Large intestine (tissue), 3 donors: Measurements from ENCODE around the gene HOXC12. TPM values are rescaled to one million over a fixed set of nuclear protein-coding genes. Genes with fewer than 3 reads are reported as not detected.
A peak's percentile ranks its signal among the peaks of the same experiment; 100 is the strongest.

Source experiments
- DNase-seq, 2 donors: peaks; one replicate each; pipeline versions ENCODE4 v3.0.0 to v3.0.0-alpha.2; 2013
- H3K27ac ChIP-seq: one replicate; pipeline ENCODE4 v1.5.1; 2013; ENCODE audit warnings: low read length
- H3K27me3 ChIP-seq: 2 replicates; pipeline ENCODE4 v1.6.1; 2013; ENCODE audit warnings: low read length; ENCODE audit not compliant: control insufficient read depth, insufficient read depth
- H3K36me3 ChIP-seq: 2 replicates; pipeline ENCODE4 v1.6.1; 2013; ENCODE audit warnings: low read length; ENCODE audit not compliant: control insufficient read depth, insufficient read depth
- H3K4me1 ChIP-seq: one replicate; pipeline ENCODE4 v1.6.1; 2013; ENCODE audit warnings: low read length; ENCODE audit not compliant: control insufficient read depth, insufficient read depth
- H3K4me3 ChIP-seq: one replicate; pipeline ENCODE4 v1.5.1; 2013; ENCODE audit warnings: low read length
- H3K9me3 ChIP-seq: one replicate; pipeline ENCODE4 v1.6.1; 2013; ENCODE audit warnings: mild to moderate bottlenecking, low read depth, low read length, moderate library complexity; ENCODE audit not compliant: control insufficient read depth
- WGBS: methylation state at CpG from one replicate; pipeline ENCODE4 v1.1.5; 2013; ENCODE audit warnings: low lambda C conversion rate; ENCODE audit not compliant: insufficient coverage; 5-methylcytosine and 5-hydroxymethylcytosine counted together
- polyA plus RNA-seq: library from polyadenylated mRNA; unstranded; fragments of 120-200 nt; gene quantifications from one replicate; pipeline ENCODE4 v1.2.1, GENCODE V29; 2013

The HOXC12 gene
- polyA plus RNA-seq, 1 donor = not detected

- peaks cover 25% of the 10 kb centered on the region for H3K9me3 ChIP-seq
- H3K4me1 ChIP-seq = peaks cover 16% of the 10 kb centered on the region
- no peaks in the 10 kb centered on the region for H3K36me3 ChIP-seq
- H3K27ac ChIP-seq = no peak within 1 kb of the TSS
- no CpG with 5 or more reads among the region's 87 CpGs for WGBS
- DNase-seq = no peak
- H3K4me3 ChIP-seq = peak within 1 kb of the TSS; percentile 45
- peaks cover 100% of the 10 kb centered on the region for H3K27me3 ChIP-seq
These were observed 45.7 kb downstream of the HOXC12 start, which contains the start of gene HOXC9 for GRCh38 chr12:54000116-54001114. HOXC9 (plus strand) TSS chr12:54000161; CDS start chr12:54000189, 28 bp downstream.

DNA sequence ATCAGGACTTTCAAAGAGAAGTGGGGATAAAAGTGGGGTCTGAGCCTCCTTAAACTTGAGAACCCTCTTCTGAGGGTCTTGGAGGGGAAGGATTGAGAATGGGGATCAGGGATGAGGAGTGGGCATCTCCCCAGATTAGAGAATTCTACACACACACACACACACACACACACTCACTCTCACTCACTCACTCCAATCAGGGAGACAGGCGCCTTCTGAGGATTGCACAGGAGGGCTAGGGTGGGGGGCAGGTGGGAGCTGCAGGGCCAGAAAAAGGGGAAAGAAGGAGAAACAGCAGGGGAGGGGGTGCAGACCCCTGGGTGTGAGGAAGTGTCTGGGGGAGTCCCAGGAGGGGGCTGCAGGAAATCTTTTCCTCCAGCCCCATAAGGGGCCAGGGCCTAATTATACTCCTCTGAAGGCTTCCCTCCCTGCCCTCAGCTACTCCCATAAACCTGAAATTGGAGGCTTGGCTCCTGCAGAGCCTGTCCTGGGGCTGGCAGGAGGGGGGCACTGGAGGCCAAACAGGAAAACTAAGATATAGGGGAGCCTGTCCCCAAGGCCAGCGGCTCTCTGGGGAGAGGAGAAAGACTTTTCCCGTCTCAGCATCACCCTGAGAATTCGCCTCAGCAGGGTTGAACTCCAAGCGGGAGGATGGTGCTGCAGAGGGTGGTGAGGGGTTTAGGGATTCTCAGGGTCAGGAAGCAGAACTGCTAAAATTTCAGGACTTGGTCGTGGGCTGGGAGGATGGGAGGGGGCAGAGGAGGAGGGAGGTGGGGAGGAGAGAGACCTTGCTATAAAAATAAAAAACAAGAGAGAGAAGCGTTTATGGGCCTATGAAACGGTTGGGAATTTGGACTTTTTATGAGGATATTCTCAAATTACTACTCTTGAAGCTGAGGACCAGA lies 46.8 kb downstream of the HOXC12 start:
- no peak for DNase-seq
- Histone ChIP-seq H3K36me3 (no peaks in the 10 kb centered on the region), H3K4me1 (peaks cover 17% of the 10 kb centered on the region), H3K27ac (no peak overlapping the region), H3K27me3 (peaks cover 97% of the 10 kb centered on the region), H3K9me3 (peaks cover 19% of the 10 kb centered on the region), H3K4me3 (no peak overlapping the region)
- no CpG with 5 or more reads among the region's 8 CpGs for WGBS

DNA sequence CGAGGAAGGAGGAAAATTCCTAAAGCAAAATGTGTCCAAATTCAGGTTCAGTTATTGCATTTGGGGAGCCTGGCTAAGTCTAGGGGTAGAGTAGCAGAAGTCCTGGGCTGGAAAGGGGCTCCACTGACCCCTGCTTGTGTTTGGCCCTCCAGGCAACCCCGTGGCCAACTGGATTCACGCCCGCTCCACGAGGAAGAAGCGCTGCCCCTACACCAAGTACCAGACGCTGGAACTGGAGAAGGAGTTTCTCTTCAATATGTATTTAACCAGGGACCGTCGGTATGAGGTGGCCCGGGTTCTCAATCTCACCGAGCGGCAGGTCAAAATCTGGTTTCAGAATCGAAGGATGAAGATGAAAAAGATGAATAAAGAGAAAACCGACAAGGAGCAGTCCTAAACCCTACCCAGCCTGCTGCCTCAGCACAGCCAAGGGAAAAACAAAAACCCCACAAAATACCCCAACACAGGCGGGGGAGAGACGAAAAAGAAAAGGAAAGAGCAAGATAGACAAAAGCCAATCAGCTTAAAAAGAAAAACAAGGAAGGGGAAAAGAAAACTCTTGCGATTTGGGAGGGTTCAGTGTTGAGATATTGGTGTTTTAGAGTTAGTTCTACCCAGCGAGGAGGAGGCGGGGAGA lies 47.7 kb downstream of the HOXC12 start:
- H3K27me3 ChIP-seq = peaks cover 97% of the 10 kb centered on the region
- peaks cover 26% of the 10 kb centered on the region for H3K4me1 ChIP-seq
- no peak overlapping the region for H3K4me3 ChIP-seq
- H3K36me3 ChIP-seq = no peaks in the 10 kb centered on the region
- peaks cover 14% of the 10 kb centered on the region for H3K9me3 ChIP-seq
- H3K27ac ChIP-seq = no peak overlapping the region
- 44% methylated on average over 4 of the region's 19 CpGs for whole genome bisulfite sequencing
- DNase-seq = no peak

DNA sequence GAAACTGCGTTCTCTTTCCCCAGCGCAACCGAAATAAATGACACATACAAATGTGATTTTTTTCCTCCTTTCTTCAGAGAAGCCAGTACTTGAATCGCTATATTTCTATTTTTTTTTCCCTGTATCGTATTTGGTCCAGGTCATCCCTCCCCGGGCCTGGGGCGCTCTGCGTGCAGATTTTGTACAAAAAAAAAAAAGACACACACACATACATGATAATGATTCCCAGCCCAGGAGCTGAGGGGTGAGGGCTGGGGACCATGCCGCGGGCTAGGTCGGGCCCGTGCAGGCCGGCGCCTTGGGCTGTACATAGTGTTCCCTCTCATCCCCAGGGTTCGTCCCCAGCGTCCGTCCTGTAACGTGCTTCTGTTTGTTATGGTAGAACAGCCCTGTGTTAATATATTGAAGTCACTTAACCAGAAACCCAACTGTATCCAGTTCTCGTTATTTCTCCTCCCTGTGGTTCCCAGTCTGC lies 48.2 kb downstream of the HOXC12 start:
- Histone ChIP-seq H3K9me3 (peaks cover 10% of the 10 kb centered on the region), H3K36me3 (no peaks in the 10 kb centered on the region), H3K4me3 (no peak overlapping the region), H3K27ac (no peak overlapping the region), H3K4me1 (peaks cover 30% of the 10 kb centered on the region), H3K27me3 (peaks cover 97% of the 10 kb centered on the region)
- no peak for DNase-seq
- no CpG with 5 or more reads among the region's 19 CpGs for WGBS

GRCh38 chr12:54003625-54004024 lies 48.9 kb downstream of the HOXC12 start:
- Histone ChIP-seq H3K27ac (no peak overlapping the region), H3K27me3 (peaks cover 96% of the 10 kb centered on the region), H3K4me3 (no peak overlapping the region), H3K9me3 (peaks cover 11% of the 10 kb centered on the region), H3K4me1 (peaks cover 36% of the 10 kb centered on the region), H3K36me3 (no peaks in the 10 kb centered on the region)
- WGBS = 90% methylated on average over 2 of the region's 3 CpGs
- DNase-seq = no peak

GRCh38 chr12:54004063-54004840 lies 49.5 kb downstream of the HOXC12 start:
- DNase-seq = no peak
- Histone ChIP-seq H3K4me1 (peaks cover 38% of the 10 kb centered on the region), H3K36me3 (no peaks in the 10 kb centered on the region), H3K4me3 (no peak overlapping the region), H3K27ac (no peak overlapping the region), H3K27me3 (peaks cover 95% of the 10 kb centered on the region), H3K9me3 (peaks cover 12% of the 10 kb centered on the region)
- 91% methylated on average over 6 of the region's 20 CpGs for WGBS

GRCh38 chr12:54004841-54005530 lies 50.3 kb downstream of the HOXC12 start:
- H3K4me3 ChIP-seq = peak overlapping the region; percentile 12
- DNase-seq = no peak
- no CpG with 5 or more reads among the region's 31 CpGs for WGBS
- peaks cover 11% of the 10 kb centered on the region for H3K9me3 ChIP-seq
- peaks cover 95% of the 10 kb centered on the region for H3K27me3 ChIP-seq
- H3K36me3 ChIP-seq = no peaks in the 10 kb centered on the region
- H3K4me1 ChIP-seq = peaks cover 42% of the 10 kb centered on the region
- H3K27ac ChIP-seq = no peak overlapping the region

GRCh38 chr12:54005531-54005852 lies 50.8 kb downstream of the HOXC12 start:
- peaks cover 95% of the 10 kb centered on the region for H3K27me3 ChIP-seq
- WGBS = no CpG with 5 or more reads among the region's 26 CpGs

More at GRCh38 chr12:54005531-54005852, 50.8 kb downstream of the HOXC12 start:
- H3K27ac ChIP-seq = no peak overlapping the region
- no peak for DNase-seq
- peaks cover 46% of the 10 kb centered on the region for H3K4me1 ChIP-seq
- peak overlapping the region; percentile 12 for H3K4me3 ChIP-seq
- no peaks in the 10 kb centered on the region for H3K36me3 ChIP-seq
- H3K9me3 ChIP-seq = peaks cover 11% of the 10 kb centered on the region
